ENCODE measurements around the gene LIN28B. TPM values are rescaled to one million over a fixed set of nuclear protein-coding genes. Genes with fewer than 3 reads are reported as not detected.
"Not testable (repeated sequence)": the region's sequence is repeated elsewhere in the genome, so short reads cannot be mapped to it uniquely, and the experiment has no call there.

Gene LIN28B
- total and polyA plus RNA-seq, 3 donors from 2014 or later, result 5.7 to 7.3 (median 6.7) TPM

GRCh38 chr6:104949206-104949605, 7.7 kb upstream of the LIN28B start:
- no peaks in the 10 kb centered on the region for H3K36me3 ChIP-seq (ENCODE audit: low read depth, missing control alignments)
- DNase-seq, result no peak
- TF ChIP-seq POLR2A (IDR thresholded peaks at IDR 0.05) (no peak), CTCF (IDR thresholded peaks at IDR 0.05) (no peak)
- H3K27me3 ChIP-seq, result no peaks in the 10 kb centered on the region
- intact Hi-C loops (cut with DNase I; ENCODE audit: low total_unique reads), result no loop called here
- no peaks in the 10 kb centered on the region for H3K4me1 ChIP-seq
- H3K27ac ChIP-seq, result no peak overlapping the region
- H3K9me3 ChIP-seq, result no peaks in the 10 kb centered on the region
- no peak overlapping the region for H3K4me3 ChIP-seq
- WGBS, 2 donors, result 44 to 58% methylated on average over 2 of the region's 2 CpGs

- no peaks in the 10 kb centered on the region for H3K27me3 ChIP-seq
- intact Hi-C loops (cut with DNase I; ENCODE audit: low total_unique reads), result no loop called here
- WGBS, 2 donors, result 67 to 69% methylated on average over 1 of the region's 1 CpG
- TF ChIP-seq POLR2A (IDR thresholded peaks at IDR 0.05), result no peak
- H3K9me3 ChIP-seq, result no peaks in the 10 kb centered on the region
- no peaks in the 10 kb centered on the region for H3K4me1 ChIP-seq
- no peak overlapping the region for H3K27ac ChIP-seq
- DNase-seq, result no peak
- no peak overlapping the region for H3K4me3 ChIP-seq
- H3K36me3 ChIP-seq (ENCODE audit: low read depth, missing control alignments), result no peaks in the 10 kb centered on the region
Observed at GRCh38 chr6:104951677-104952076, 5.2 kb upstream of the LIN28B start.

- H3K4me3 ChIP-seq, result peak overlapping the region; percentile 13 to 38
- TF ChIP-seq POLR2A (IDR thresholded peaks at IDR 0.05) (no peak), CTCF (IDR thresholded peaks at IDR 0.05) (no peak)
- 7 to 9% methylated on average over 31 to 33 of the region's 33 CpGs for WGBS, 2 donors
- intact Hi-C loops (cut with DNase I; ENCODE audit: low total_unique reads), result no loop called here
- no peaks in the 10 kb centered on the region for H3K27me3 ChIP-seq
- H3K4me1 ChIP-seq, result no peaks in the 10 kb centered on the region
- H3K36me3 ChIP-seq (ENCODE audit: low read depth, missing control alignments), result no peaks in the 10 kb centered on the region
- no peak overlapping the region for H3K27ac ChIP-seq
- no peak for DNase-seq
- no peaks in the 10 kb centered on the region for H3K9me3 ChIP-seq
Observed at GRCh38 chr6:104952911-104953399, 4.0 kb upstream of the LIN28B start.

- H3K4me3 ChIP-seq, result peak overlapping the region; percentile 13 to 38
- WGBS, 2 donors, result 5 to 7% methylated on average over 22 of the region's 22 CpGs
- H3K4me1 ChIP-seq; H3K36me3 ChIP-seq (ENCODE audit: low read depth, missing control alignments); H3K27me3 ChIP-seq; H3K27ac ChIP-seq; intact Hi-C loops (cut with DNase I; ENCODE audit: low total_unique reads); H3K9me3 ChIP-seq; DNase-seq: not testable (repeated sequence)
Observed at GRCh38 chr6:104953400-104954189, 3.3 kb upstream of the LIN28B start.

- Histone ChIP-seq H3K36me3 (ENCODE audit: low read depth, missing control alignments) (no peaks in the 10 kb centered on the region), H3K4me3 (no peak overlapping the region), H3K9me3 (no peaks in the 10 kb centered on the region), H3K4me1 (no peaks in the 10 kb centered on the region), H3K27ac (no peak overlapping the region), H3K27me3 (no peaks in the 10 kb centered on the region)
- intact Hi-C loops (cut with DNase I; ENCODE audit: low total_unique reads), result no loop called here
- 43 to 47% methylated on average over 4 of the region's 4 CpGs for WGBS, 2 donors
- DNase-seq, result no peak
- no peak for TF ChIP-seq POLR2A (IDR thresholded peaks at IDR 0.05)
- no peak for TF ChIP-seq CTCF (IDR thresholded peaks at IDR 0.05)
Observed at GRCh38 chr6:104954190-104954797, 2.6 kb upstream of the LIN28B start.
